Activated CD8-positive, alpha-beta memory T cell treated with anti-CD3 and anti-CD28 coated beads, Interleukin-2, amount 50 U/mL, for 48 hours (primary cell): Measurements from ENCODE around the gene TAF1C.

Experiments used
- DNase-seq: peaks from one replicate; pipeline ENCODE4 v3.0.0-alpha.2; 2020

The TAF1C gene

DNA sequence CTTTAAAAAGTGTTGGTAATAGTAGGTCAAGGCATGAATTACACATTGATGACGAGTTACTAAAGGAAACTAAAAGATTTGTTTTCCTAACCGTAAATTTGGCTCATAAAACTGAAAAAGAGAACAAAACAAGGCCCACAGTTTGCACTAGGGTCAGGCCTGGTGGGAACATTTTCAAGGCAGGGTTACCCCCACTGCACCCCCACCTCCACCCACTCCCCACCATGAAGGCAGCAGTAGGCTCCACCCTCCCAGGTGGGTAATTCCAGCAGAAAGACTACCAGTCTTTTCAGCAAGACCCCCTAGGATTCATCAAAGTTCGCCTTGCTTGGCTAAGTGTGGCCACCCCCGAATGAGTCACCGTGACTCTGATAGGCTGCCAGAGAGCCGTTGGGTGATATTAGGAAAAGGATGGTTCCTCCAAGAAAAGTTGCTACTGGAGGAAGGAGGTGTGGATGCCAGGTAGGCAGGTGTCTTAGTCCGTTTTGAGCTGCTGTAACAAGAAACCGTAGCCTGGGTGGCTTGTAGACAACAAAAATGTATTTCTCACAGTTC lies 33.1 kb downstream of the TAF1C start:
- no peak for DNase-seq

DNA sequence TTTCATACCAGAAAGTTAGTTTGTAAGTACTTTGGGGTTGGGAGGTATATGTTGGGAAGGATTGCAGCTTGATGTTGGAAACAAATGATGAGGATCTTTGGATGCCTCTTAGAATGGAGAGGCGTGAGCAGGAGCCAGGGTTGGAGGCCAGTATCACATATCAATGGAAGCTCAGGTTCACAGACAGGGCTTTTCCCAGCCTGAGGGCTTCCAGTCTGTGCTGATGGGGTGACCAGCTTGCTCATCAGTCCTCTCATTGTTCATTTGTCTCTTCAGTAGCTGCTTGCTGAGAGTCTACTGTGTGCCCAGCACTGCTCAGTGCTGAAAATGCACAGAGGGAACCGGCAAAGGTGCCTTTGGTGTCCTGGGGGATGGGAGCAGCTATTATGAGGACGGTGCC lies 35.9 kb downstream of the TAF1C start:
- no peak for DNase-seq

DNA sequence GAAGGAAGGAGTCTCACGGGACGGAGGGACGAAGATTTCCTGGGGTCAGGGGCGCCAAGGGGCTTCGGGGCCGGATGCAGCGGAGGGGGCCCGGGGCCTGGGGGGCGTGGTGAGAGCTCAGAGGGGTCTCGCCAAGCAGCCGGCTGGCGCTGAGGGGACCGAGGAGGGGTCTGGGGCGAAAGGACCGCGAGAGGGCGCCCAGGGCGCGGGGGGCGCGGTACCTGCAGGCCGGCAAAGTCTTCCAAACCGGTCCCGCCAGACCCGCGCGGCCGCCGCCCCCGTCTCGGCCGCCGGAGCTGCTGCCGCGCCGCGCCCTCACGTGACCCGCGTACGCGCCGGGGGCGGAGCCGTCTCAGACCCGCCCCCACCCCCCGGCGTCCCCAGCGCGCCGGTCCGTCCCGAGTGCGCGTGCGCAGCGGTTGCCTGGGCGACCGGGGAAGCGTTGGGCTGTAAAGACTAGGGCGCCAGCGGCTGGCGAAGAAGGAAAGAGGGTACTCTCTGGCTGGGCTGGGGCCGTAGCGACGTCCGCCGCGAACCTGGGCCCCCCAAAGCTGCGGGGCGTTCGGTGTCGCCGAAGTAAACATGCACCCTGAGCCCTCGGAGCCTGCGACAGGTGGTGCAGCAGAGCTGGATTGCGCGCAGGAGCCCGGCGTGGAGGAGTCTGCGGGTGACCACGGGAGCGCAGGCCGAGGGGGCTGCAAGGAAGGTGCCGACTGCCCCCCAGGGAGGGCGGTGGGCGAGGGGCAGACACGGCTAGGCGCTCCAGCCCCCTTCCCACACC lies 41.8 kb downstream of the TAF1C start, which contains the start of the genes DNAAF1 and HSDL1:
TSS of gene DNAAF1 (plus strand) at position 450 of the 781 bp plus-strand sequence. CDS start at position 583, 133 bp downstream.
TSS of gene HSDL1 (minus strand) at position 319 of the 781 bp plus-strand sequence. CDS start 13,856 bp downstream, outside the sequence.
- peak; percentile 99 for DNase-seq

DNA sequence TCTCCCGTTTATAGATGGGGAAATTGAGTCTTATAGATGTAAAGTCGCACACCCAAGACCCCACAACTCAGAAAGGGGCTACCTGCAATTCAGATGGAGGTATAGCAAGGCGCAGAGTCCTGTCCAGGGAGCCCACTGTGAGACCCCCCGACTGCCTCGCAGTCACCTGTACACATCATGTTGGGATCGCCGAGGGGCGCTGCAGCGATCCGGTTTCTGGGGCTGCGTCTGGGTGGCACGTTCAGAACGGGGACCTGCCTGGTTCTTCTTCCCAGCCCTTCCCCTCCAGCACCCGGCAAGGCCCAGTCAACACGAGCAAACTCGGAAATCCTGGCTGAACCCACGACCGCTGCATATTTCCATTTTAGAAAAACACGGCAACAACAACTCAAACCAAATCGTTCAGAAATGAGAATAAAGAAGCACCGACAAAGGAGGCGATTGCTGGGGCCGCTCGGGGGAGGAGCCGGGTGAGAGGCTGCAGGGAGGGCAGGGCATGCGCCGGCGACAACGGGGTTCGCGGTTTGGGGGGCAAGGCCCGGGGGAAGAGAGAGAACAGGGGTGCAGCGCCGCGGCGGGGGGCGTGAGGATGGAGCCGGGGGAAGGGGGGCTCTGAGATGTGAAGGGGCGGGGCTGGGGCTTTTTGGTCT lies 42.5 kb downstream of the TAF1C start:
- peak; percentile 70 for DNase-seq

DNA sequence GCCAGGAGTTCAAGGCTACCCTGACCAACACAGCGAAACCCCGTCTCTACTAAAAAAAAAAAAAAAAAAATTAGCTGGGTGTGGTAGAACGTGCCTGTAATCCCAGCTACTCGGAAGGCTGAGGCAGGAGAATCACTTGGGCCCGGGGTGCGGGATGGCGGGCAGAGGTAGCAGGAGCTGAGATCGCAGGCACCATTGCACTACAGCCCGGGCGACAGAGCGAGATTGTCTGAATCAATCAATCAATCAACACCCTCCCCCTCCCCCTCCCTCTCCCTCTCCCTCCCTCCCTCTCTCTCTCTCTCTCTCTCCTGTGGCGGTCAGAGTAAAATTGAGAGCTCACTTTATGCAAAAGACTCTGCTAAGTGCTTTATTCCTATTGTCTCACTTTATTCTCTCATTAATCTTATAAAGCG lies 43.1 kb downstream of the TAF1C start:
- DNase-seq: no peak

DNA sequence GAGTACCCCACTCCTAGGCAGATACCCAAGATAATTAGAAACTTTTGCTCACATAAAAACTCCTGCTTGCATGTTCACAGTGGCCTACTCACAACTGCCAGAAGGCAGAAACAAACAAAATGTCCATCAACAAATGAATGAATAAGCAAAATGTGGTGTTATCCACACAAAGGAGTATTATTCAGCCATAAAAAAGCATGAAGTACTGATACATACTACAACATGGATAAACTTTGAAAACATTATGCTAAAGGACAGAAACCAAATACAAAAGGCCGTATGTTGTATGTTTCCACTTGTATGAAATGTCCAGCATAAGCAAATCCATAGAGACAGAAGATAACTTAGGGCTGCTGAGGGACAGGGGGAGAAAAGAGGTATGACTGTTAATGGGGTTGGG lies 43.8 kb downstream of the TAF1C start:
- DNase-seq: no peak

DNA sequence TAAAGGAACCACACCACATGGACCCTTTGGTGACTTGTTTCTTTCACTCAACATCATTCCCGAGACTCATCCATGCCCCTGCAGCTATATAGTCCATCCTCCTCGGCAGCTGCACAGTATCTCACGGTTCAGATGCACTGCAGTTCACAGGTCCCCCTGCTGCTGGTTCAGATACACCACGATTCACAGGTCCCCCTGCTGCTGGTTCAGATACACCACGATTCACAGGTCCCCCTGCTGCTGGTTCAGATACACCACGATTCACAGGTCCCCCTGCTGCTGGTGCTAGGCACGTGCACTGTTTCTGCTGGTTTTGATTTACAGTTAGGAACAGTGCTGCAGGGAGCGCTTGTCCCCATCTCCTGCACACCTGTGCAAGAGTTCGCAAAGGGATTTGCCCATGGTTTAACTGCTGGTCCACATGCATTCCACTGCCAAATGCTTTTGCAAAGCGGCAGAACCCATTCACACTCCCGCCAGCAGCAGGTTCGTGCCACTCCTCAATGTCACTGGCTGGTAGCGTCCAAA lies 45.6 kb downstream of the TAF1C start:
- DNase-seq: no peak

DNA sequence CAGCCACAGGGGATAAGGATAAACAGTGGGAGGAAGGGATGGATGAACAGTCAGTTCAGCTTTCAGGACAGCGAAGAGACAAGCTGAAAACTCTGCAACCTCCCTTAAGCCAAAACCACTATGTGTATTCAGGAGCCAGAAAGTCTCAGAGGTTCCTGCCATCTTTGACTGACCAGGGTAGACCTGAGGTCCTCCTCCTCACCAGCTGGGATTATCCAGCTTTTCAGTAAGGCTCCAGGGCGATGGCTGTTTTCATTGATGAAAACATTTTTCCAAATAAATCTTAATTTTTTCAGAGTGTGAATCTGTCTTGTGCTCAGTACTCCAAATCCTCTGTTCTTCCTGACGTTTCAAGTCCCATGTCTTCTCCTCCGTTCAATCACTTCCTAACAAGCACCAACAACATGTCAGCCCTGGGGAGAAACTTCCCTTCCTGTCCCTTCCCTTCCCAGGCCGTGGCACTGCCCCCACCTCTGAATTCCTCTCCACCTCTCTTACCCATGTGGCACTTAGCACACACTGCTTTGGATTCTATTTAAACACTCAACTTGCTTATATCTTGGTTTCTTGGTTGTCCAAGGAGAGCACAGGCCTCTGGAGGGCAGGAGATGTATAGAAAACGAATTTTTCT lies 47.1 kb downstream of the TAF1C start:
- no peak for DNase-seq

GRCh38 chr16:84138824-84139627 lies 47.8 kb downstream of the TAF1C start:
- no peak for DNase-seq

DNA sequence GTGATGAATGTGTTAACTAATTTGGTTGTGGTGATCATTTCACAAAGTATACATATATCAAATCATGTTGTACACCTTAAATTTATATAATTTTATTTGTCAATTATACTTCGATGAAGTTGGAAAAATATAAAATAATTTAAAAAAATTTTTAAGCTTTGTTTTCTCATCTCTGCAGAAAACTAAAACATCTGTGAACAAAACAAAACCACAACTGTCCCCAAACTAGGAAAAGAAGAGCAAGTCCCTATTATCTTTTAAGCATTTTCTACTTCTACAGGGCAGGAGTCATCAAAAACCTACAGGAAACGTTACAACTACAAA lies 48.4 kb downstream of the TAF1C start:
- no peak for DNase-seq

- DNase-seq: no peak
Measured at GRCh38 chr16:84137769-84138357, 49.0 kb downstream of the TAF1C start.

- no peak for DNase-seq
Measured at GRCh38 chr16:84137287-84137686, 49.6 kb downstream of the TAF1C start.

DNA sequence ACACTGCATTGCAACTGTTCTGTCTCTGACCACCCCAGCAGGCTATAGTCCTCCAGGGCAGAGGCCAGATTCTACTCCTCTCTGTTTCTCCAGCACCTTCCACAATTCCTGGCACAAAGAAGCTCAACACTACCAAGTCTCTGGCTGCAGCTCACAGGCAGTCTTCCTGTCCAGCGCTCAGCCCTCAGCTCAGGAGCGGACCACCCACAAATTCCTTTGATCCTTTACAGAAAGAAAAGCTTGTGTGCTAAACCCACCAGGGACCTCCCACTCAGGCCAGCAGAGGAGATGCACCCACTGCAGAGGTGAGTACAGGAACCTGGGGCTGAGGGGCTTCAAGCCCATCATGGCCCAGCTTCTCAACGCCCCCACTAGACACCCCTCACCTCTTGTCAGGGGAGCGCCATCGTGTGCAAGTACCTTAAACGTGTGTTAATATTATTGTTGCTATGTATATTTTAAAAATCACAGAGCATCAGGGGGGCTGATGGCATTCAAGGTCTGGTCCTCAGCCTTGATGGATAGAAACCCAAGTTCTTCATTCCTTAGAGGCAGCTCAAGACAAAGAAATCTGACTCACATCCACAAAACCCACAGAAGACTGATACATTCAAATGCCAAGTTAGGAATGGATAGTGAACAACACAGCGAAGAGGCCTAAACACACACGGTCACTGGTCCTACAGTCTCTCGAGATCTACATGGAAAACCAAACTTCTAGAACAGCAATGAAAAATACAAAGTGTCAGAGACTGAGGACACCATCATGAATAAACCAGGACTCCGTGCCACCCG lies 50.3 kb downstream of the TAF1C start:
- no peak for DNase-seq

GRCh38 chr16:84132527-84133285 lies 54.2 kb downstream of the TAF1C start:
- DNase-seq: no peak

DNA sequence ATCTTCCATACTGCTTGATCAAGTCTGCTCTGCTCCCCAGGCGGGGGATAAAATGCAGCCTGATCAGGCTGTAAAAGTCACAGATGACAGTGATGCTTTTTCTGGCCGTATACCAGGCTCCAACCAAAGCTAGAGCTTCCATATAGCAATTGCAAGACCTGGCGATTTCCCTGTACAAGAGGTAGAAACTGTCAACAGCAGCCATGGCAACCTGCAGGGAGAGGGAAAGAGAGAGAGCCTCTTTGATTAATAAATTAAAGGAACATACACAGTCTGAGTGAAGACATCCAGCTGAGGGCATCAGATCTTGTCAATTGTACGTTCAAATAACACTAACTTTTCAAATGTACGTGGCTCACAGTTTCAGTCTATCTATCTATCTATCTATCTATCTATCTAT lies 55.7 kb downstream of the TAF1C start:
- no peak for DNase-seq
